Stimulated activated CD4-positive, alpha-beta T cell treated with anti-CD3 and anti-CD28 coated beads, Interleukin-2, amount 100 ng/mL, for 4 hours (primary cell): Measurements from ENCODE around the gene ENKD1.

Experiments
- DNase-seq: peaks from one replicate; pipeline ENCODE4 v3.0.0-alpha.2; 2020; ENCODE audit warnings: low read depth

ENKD1 gene

GRCh38 chr16:67679935-67680897, 13.7 kb upstream of the ENKD1 start:
- DNase-seq, result no peak

GRCh38 chr16:67678354-67679023, 11.9 kb upstream of the ENKD1 start:
- DNase-seq, result no peak

- DNase-seq, result no peak
Observed at GRCh38 chr16:67677712-67678111, 11.2 kb upstream of the ENKD1 start.

DNA sequence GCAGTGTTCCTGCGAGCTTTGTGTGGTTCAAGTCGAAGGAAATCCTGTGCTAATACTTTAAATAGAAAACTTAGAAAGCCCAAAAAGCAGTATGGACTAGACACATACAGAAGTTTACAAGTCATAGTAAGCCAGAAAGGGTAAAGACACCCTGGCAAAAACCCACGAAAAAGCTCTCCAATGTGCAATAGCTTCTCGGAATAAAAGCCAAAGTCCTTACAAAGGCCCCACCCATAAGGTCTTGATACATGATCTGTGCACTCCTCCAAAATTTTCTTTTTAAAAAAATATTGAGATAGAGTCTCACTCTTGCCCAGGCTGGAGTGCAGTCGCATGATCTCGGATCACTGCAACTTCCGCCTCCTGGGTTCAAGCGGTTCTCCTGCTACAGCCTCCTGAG, 10.4 kb upstream of the ENKD1 start:
- DNase-seq, result no peak

GRCh38 chr16:67676516-67676915, 10.0 kb upstream of the ENKD1 start:
- no peak for DNase-seq

GRCh38 chr16:67675999-67676398, 9.4 kb upstream of the ENKD1 start:
- no peak for DNase-seq

- no peak for DNase-seq
Observed at GRCh38 chr16:67675579-67675935, 9.0 kb upstream of the ENKD1 start.

- DNase-seq, result no peak
Observed at GRCh38 chr16:67674851-67675578, 8.5 kb upstream of the ENKD1 start.

DNA sequence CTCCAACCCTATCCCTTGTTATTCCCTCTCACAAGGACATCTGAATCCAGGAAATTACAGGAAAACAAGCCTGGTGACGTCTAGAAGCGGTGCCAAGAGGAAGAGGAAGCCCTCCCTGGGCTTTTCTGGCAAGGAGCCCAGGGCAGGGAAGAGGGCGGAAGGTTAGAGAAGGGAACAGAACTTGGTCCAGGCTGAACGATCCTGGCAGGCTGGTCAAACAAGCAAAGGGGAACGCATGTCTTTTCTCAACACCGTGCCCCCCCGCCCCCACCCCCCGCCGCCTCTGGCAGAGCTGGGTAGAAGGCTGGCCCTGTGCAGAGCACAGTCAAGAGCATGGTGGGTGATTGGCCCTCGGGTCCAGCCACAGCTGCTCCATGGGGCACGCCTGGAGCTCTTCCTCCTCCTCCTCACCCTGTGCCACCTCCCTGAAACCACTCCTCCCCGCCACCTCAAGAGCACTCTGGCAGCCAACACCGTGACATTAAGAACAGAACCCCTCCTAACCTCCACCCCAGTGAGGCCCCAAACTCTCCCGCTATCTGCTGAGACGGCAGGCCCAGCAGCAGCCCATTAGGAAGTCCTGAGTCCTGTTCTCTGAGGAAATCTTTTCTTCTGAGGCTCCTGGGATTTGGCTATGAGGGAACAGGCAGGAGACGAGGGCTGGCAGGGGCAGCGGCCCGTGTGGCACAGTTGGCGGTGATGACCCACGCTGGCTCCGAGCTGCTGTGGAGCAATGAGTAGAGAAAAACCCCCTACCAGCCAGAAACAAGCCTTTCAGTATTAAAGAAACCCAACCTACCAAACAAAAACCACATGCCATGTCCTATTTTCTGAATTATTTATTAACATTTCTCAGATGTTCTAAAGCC, 7.4 kb upstream of the ENKD1 start:
- no peak for DNase-seq

GRCh38 chr16:67672739-67673662, 6.5 kb upstream of the ENKD1 start:
- no peak for DNase-seq

- no peak for DNase-seq
Observed at GRCh38 chr16:67672306-67672705, 5.8 kb upstream of the ENKD1 start.

GRCh38 chr16:67669499-67670101, 3.0 kb upstream of the ENKD1 start:
- DNase-seq, result no peak

DNA sequence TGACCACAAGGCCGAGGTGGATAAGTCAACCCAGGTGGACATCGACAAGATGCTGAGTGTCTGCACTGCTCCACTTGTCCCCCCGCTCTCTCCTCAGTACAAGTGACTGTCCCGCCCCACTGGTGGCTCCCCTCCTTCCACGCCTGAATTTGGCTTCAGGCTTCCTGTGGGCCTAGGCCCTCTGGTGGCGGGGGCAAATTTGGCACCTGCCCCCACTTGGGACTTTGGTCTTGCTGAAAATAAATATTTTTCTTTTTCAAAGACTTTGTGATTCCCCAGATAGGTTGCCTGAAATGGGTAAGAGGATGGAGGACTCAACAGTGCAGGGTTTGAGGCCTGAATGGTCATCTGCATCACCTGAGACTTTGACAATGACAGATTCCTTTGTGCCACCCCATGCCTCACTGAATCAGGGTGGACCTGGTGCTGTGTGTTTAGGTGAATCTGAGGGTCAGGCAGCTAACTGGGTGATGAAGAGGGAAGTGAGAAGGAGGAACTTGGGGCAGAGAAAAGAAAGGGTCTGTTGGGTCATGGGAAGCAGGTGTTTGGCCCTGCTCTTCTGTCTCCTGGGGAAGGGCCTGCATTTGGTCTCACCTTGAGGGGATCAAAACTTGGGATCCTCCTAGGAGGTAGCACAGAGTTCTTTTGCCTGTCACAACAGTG, 2.1 kb upstream of the ENKD1 start:
- no peak for DNase-seq

GRCh38 chr16:67667817-67668494, 1.4 kb upstream of the ENKD1 start:
- DNase-seq, result peak; percentile 74

GRCh38 chr16:67667453-67667816, 885 bp upstream of the ENKD1 start:
- DNase-seq, result no peak

GRCh38 chr16:67666032-67666551, 458 bp downstream of the ENKD1 start:
- DNase-seq, result no peak

DNA sequence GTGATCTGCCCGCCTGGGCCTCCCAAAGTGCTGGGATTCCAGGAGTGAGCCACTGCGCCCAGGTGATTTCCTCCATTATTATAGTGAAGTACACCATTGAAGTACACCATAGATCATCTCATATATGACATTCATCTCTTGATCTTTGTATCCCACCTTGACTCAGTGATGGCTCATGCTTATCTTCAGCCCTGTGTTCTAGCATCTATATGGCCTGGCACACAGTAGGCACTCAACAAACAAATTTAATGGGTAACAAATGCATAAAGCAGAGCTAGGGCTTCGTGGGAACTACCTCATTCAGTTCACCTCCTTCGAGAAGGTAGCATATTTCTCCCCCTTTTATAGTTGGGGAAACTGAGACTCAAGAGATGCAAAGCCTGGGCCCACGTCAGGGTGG, 952 bp downstream of the ENKD1 start:
- DNase-seq, result no peak

GRCh38 chr16:67664871-67665270, 1.7 kb downstream of the ENKD1 start:
- no peak for DNase-seq

GRCh38 chr16:67664258-67664657, 2.3 kb downstream of the ENKD1 start:
- DNase-seq, result no peak
